Caco-2 (cell line): ENCODE measurements around the gene UGDH. TPM values are rescaled to one million over a fixed set of nuclear protein-coding genes. Genes with fewer than 3 reads are reported as not detected.

Experiments used
- BruUV-seq: library from RNA; stranded (reverse); fragments of 400-500 nt; replicated peaks from 2 replicates; lab custom pipeline; 2021; lab: Mats Ljungman, UMichigan
- CTCF ChIA-PET: fragments of 300-600 bp; sonication (Branson Sonifier 250); formaldehyde crosslinking; loops from one replicate; lab custom pipeline; 2022; ENCODE audit warnings: antibody characterized with exemption; lab: Charles Lee
- POLR2A ChIA-PET: fragments of 300-600 bp; sonication (Branson Sonifier 250); formaldehyde crosslinking; loops from one replicate; lab custom pipeline; 2022; ENCODE audit warnings: antibody characterized with exemption; lab: Charles Lee
- DNase-seq, 2 experiments: peaks; one replicate each; pipeline versions ENCODE4 v3.0.0 to v3.0.0-alpha.2; 2020 to 2022
- H3K27me3 ChIP-seq: replicated peaks from 2 replicates; pipeline ENCODE4 v1.6.0; 2011; ENCODE audit warnings: low read length; ENCODE audit not compliant: control insufficient read depth, insufficient read depth
- H3K36me3 ChIP-seq: 2 replicates; pipeline ENCODE4 v1.5.1; 2011; ENCODE audit warnings: low read length; ENCODE audit not compliant: control insufficient read depth, insufficient read depth
- H3K4me1 ChIP-seq: fragments of 250-450 bp; sonication (Bioruptor Pico); 2 replicates; pipeline ENCODE4 v1.5.1; 2020; ENCODE audit warnings: mild to moderate bottlenecking
- H3K4me3 ChIP-seq: 2 replicates; pipeline ENCODE4 v1.5.1; 2011; ENCODE audit warnings: low read depth, mild to moderate bottlenecking, control low read depth, low read length
- H3K9me3 ChIP-seq: fragments of 250-450 bp; sonication (Bioruptor Pico); 2 replicates; pipeline ENCODE4 v1.5.1; 2020; ENCODE audit warnings: mild to moderate bottlenecking, moderate library complexity
- H3K27ac Mint-ChIP-seq: one replicate; pipeline ENCODE4 v1.8.0; 2022; ENCODE audit warnings: mixed read lengths; ENCODE audit not compliant: unreplicated experiment
- H3K27me3 Mint-ChIP-seq: one replicate; pipeline ENCODE4 v1.8.0; 2022; ENCODE audit warnings: mixed read lengths; ENCODE audit not compliant: insufficient read depth, unreplicated experiment
- H3K36me3 Mint-ChIP-seq: one replicate; pipeline ENCODE4 v1.8.0; 2022; ENCODE audit warnings: mild to moderate bottlenecking, mixed read lengths; ENCODE audit not compliant: insufficient read depth, unreplicated experiment
- H3K4me1 Mint-ChIP-seq: one replicate; pipeline ENCODE4 v1.8.0; 2022; ENCODE audit warnings: low read depth, mixed read lengths; ENCODE audit not compliant: unreplicated experiment
- H3K4me3 Mint-ChIP-seq: one replicate; pipeline ENCODE4 v1.8.0; 2022; ENCODE audit warnings: mild to moderate bottlenecking, moderate library complexity, mixed read lengths; ENCODE audit not compliant: unreplicated experiment
- H3K9me3 Mint-ChIP-seq: one replicate; pipeline ENCODE4 v1.8.0; 2022; ENCODE audit warnings: mixed read lengths; ENCODE audit not compliant: unreplicated experiment
- CTCF ChIP-seq, 2 experiments: fragments of 200-600 bp in 1 of 2; IDR thresholded peaks; 1 replicate in 1 of 2; 2 replicates in 1 of 2; pipeline versions ENCODE4 v1.5.1 to v1.8.0; 2011 to 2022; ENCODE audit warnings: antibody characterized with exemption in 1 of 2, control low read depth in 1 of 2, inconsistent platforms in 1 of 2, low read depth in 1 of 2, low read length in 1 of 2, mild to moderate bottlenecking in 1 of 2, moderate library complexity in 1 of 2; ENCODE audit not compliant: insufficient read depth in 1 of 2, severe bottlenecking in 1 of 2, unreplicated experiment in 1 of 2
- intact Hi-C: fragments of 100-400 bp; cut with micrococcal nuclease; formaldehyde crosslinking; loops from one replicate; pipeline ENCODE4 v1.10.0; 2022; ENCODE audit not compliant: unreplicated experiment
- total RNA-seq: library from RNA; stranded (reverse); gene quantifications from 2 replicates; pipeline ENCODE4 v1.2.3, GENCODE V29; 2022

UGDH gene
- total RNA-seq, 1 experiment from 2014 or later: 139 TPM

GRCh38 chr4:39470402-39470801 lies 56.8 kb downstream of the UGDH start:
- Histone ChIP-seq H3K27me3 (no peaks in the 10 kb centered on the region), H3K4me1 (peaks cover 6% of the 10 kb centered on the region), H3K36me3 (no peaks in the 10 kb centered on the region), H3K4me3 (no peak overlapping the region), H3K9me3 (no peaks in the 10 kb centered on the region)
- H3K9me3 Mint-ChIP-seq: no peaks in the 10 kb centered on the region
- no peak overlapping the region for H3K4me3 Mint-ChIP-seq
- peaks cover 19% of the 10 kb centered on the region for H3K36me3 Mint-ChIP-seq
- no TSS peak for BruUV-seq
- CTCF ChIA-PET: interaction anchor here (1.5 kb wide), 2 partner anchors 11 to 168 kb away, joined by 6 to 8 read pairs; partner anchors contain the start of genes LIAS, RPL9 and SMIM14
- intact Hi-C loops: no loop called here
- no peak for DNase-seq
- POLR2A ChIA-PET: no interaction called here
- H3K4me1 Mint-ChIP-seq: no peaks in the 10 kb centered on the region
- no peak overlapping the region for H3K27ac Mint-ChIP-seq
- H3K27me3 Mint-ChIP-seq: no peaks in the 10 kb centered on the region
- TF ChIP-seq CTCF (IDR thresholded peaks at IDR 0.05; ENCODE audit: insufficient read depth in 1 of 2, low read depth in 1 of 2, low read length in 1 of 2, severe bottlenecking in 1 of 2, unreplicated experiment in 1 of 2): no peak

DNA sequence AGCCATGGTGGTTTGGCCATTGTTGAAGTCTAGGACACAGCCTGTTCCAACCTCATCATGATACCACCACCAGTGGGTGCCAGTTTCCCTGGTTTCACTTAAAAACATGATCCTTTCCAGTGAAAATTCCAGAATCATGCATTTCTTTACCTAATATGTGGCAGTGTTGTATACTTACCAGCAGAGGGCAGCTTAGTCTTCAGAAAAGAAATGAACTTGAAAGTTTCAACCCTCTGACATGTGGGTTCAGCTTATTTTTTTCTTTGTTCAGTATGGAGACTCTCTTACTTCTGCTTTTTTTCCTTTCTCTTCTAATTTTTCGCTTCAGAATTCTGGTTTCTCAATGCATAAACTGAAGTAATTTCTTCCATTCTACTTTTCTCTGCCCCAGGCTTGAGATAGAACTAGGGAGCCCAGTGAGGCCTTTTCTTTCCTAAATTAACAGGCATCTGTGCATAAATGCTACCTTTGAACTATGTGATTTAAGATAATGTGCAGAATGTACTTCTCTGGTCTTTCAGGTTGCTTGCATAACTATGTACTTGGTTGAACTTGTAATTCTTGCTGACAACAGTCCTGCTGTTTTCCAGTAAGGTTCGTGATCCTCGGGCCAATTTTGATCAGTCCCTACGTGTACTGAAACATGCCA lies 57.7 kb downstream of the UGDH start:
- no peaks in the 10 kb centered on the region for H3K27me3 Mint-ChIP-seq
- peaks cover 6% of the 10 kb centered on the region for H3K4me1 ChIP-seq
- H3K27me3 ChIP-seq: no peaks in the 10 kb centered on the region
- no peak overlapping the region for H3K4me3 Mint-ChIP-seq
- intact Hi-C loops: loop anchor here (1.0 to 5.0 kb wide), 7 partner anchors 25 to 507 kb away; partner anchors contain the start of genes SMIM14, UBE2K and UGDH
- H3K36me3 ChIP-seq: no peaks in the 10 kb centered on the region
- POLR2A ChIA-PET: interaction anchor here (0.6 kb wide), 1 partner anchor 58 kb away, joined by 3 read pairs; no protein-coding TSS in a partner anchor
- H3K9me3 Mint-ChIP-seq: no peaks in the 10 kb centered on the region
- TF ChIP-seq CTCF (IDR thresholded peaks at IDR 0.05; ENCODE audit: insufficient read depth in 1 of 2, low read depth in 1 of 2, low read length in 1 of 2, severe bottlenecking in 1 of 2, unreplicated experiment in 1 of 2): peak; percentile 84 to 86
- CTCF ChIA-PET: interaction anchor here (0.6 to 1.5 kb wide), 12 partner anchors 11 to 587 kb away, joined by 3 to 9 read pairs (median 4); partner anchors contain the start of genes KLB, LIAS, N4BP2 and RPL9
- peak; percentile 76 for DNase-seq
- peaks cover 25% of the 10 kb centered on the region for H3K36me3 Mint-ChIP-seq
- no peak overlapping the region for H3K4me3 ChIP-seq
- peak overlapping the region; percentile 54 for H3K27ac Mint-ChIP-seq
- BruUV-seq: no TSS peak
- H3K4me1 Mint-ChIP-seq: no peaks in the 10 kb centered on the region
- H3K9me3 ChIP-seq: no peaks in the 10 kb centered on the region

- intact Hi-C loops: loop anchor here (5.0 kb wide), 1 partner anchor 170 kb away; the partner anchor contains the start of gene SMIM14
- H3K27me3 ChIP-seq: no peaks in the 10 kb centered on the region
- H3K36me3 ChIP-seq: no peaks in the 10 kb centered on the region
- Mint-ChIP-seq H3K4me1 (no peaks in the 10 kb centered on the region), H3K27ac (no peak overlapping the region), H3K36me3 (peaks cover 35% of the 10 kb centered on the region), H3K27me3 (no peaks in the 10 kb centered on the region), H3K9me3 (no peaks in the 10 kb centered on the region), H3K4me3 (no peak overlapping the region)
- no peaks in the 10 kb centered on the region for H3K9me3 ChIP-seq
- no peak overlapping the region for H3K4me3 ChIP-seq
- ChIA-PET POLR2A (interaction anchor here (1.3 kb wide), 1 partner anchor 60 kb away, joined by 5 read pairs; the partner anchor contains the start of gene UGDH), CTCF (interaction anchor here (1.0 kb wide), 1 partner anchor 23 kb away, joined by 3 read pairs; no protein-coding TSS in a partner anchor)
- no peak for DNase-seq
- H3K4me1 ChIP-seq: peaks cover 6% of the 10 kb centered on the region
- no TSS peak for BruUV-seq
- TF ChIP-seq CTCF (IDR thresholded peaks at IDR 0.05; ENCODE audit: insufficient read depth in 1 of 2, low read depth in 1 of 2, low read length in 1 of 2, severe bottlenecking in 1 of 2, unreplicated experiment in 1 of 2): no peak
These were observed 59.8 kb downstream of the UGDH start for GRCh38 chr4:39467464-39467863.
